Activated CD8-positive, alpha-beta memory T cell treated with anti-CD3 and anti-CD28 coated beads, Interleukin-2, amount 10 ng/mL, durations not matched to agents 7 days and 5 days (primary cell): ENCODE data around the gene ZNF549. TPM values are rescaled to one million over a fixed set of nuclear protein-coding genes. Genes with fewer than 3 reads are reported as not detected.

Experiments
- ATAC-seq: fragments of 150-1000 bp; cut with Tn5 transposase; one replicate; pipeline ENCODE4 v1.10.0; 2021; ENCODE audit warnings: moderate library complexity
- CTCF ChIA-PET: fragments of 350-600 bp; sonication (Branson Sonifier 250); formaldehyde crosslinking; loops from one replicate; lab custom pipeline; 2021; ENCODE audit warnings: antibody characterized with exemption; lab: Charles Lee
- DNase-seq: peaks from one replicate; pipeline ENCODE4 v3.0.0-alpha.2; 2020
- H3K27ac Mint-ChIP-seq: one replicate; pipeline ENCODE4 v1.8.0; 2021; ENCODE audit warnings: mild to moderate bottlenecking, mixed read lengths
- H3K27me3 Mint-ChIP-seq: one replicate; pipeline ENCODE4 v1.8.0; 2021; ENCODE audit warnings: mixed read lengths
- H3K36me3 Mint-ChIP-seq: one replicate; pipeline ENCODE4 v1.8.0; 2021; ENCODE audit warnings: mild to moderate bottlenecking, mixed read lengths
- H3K4me1 Mint-ChIP-seq: one replicate; pipeline ENCODE4 v1.8.0; 2021; ENCODE audit warnings: mixed read lengths
- H3K4me3 Mint-ChIP-seq: one replicate; pipeline ENCODE4 v1.8.0; 2021; ENCODE audit warnings: mild to moderate bottlenecking, moderate library complexity, mixed read lengths
- H3K9me3 Mint-ChIP-seq: one replicate; pipeline ENCODE4 v1.8.0; 2022; ENCODE audit warnings: low read depth, mixed read lengths
- total RNA-seq, 2 experiments: library from RNA; stranded (reverse); gene quantifications; one replicate each; pipeline ENCODE4 v1.2.3, GENCODE V29; 2021

The ZNF549 gene
- total RNA-seq, 2 experiments from 2014 or later, result 6.6 to 6.7 TPM

- peak within 1 kb of the TSS; percentile 87 for H3K4me3 Mint-ChIP-seq
- ATAC-seq, result peak; percentile 93
- no peaks in the 10 kb centered on the region for H3K27me3 Mint-ChIP-seq
- CTCF ChIA-PET, result interaction anchor here (1.7 kb wide), 1 partner anchor 194 kb away, joined by 4 read pairs; the partner anchor contains the start of gene ZNF548
- H3K4me1 Mint-ChIP-seq, result peaks cover 28% of the 10 kb centered on the region
- peaks cover 55% of the 10 kb centered on the region for H3K36me3 Mint-ChIP-seq
- H3K27ac Mint-ChIP-seq, result peak within 1 kb of the TSS; percentile 88
- peaks cover 33% of the 10 kb centered on the region for H3K9me3 Mint-ChIP-seq
- peak; percentile 96 for DNase-seq
Measured at GRCh38 chr19:57583521-57584416, 56.6 kb downstream of the ZNF549 start, which contains the start of gene ZIK1. TSS of gene ZIK1 (plus strand) at chr19:57584145. CDS start at chr19:57584357, 212 bp downstream.

GRCh38 chr19:57587529-57587928 is 60.4 kb downstream of the ZNF549 start:
- no peak overlapping the region for H3K4me3 Mint-ChIP-seq
- peaks cover 26% of the 10 kb centered on the region for H3K4me1 Mint-ChIP-seq
- peaks cover 78% of the 10 kb centered on the region for H3K36me3 Mint-ChIP-seq
- H3K27me3 Mint-ChIP-seq, result no peaks in the 10 kb centered on the region
- ATAC-seq (no peak), DNase-seq (no peak)
- CTCF ChIA-PET, result no interaction called here
- peaks cover 38% of the 10 kb centered on the region for H3K9me3 Mint-ChIP-seq
- H3K27ac Mint-ChIP-seq, result no peak overlapping the region

GRCh38 chr19:57599377-57599760 is 72.2 kb downstream of the ZNF549 start:
- Mint-ChIP-seq H3K27ac (peak overlapping the region; percentile 78), H3K9me3 (peaks cover 28% of the 10 kb centered on the region), H3K27me3 (no peaks in the 10 kb centered on the region), H3K4me1 (peaks cover 17% of the 10 kb centered on the region), H3K36me3 (peaks cover 39% of the 10 kb centered on the region), H3K4me3 (peak overlapping the region; percentile 80)
- DNase-seq (no peak), ATAC-seq (no peak)
- CTCF ChIA-PET, result no interaction called here

- Mint-ChIP-seq H3K4me3 (peak within 1 kb of the TSS; percentile 80), H3K9me3 (peaks cover 31% of the 10 kb centered on the region), H3K36me3 (peaks cover 42% of the 10 kb centered on the region), H3K4me1 (peaks cover 17% of the 10 kb centered on the region), H3K27ac (peak within 1 kb of the TSS; percentile 78), H3K27me3 (no peaks in the 10 kb centered on the region)
- DNase-seq (peak; percentile 94), ATAC-seq (peak; percentile 99)
- CTCF ChIA-PET, result interaction anchor here (1.2 to 1.4 kb wide), 3 partner anchors 14 to 82 kb away, joined by 3 to 5 read pairs (median 3); partner anchors contain the start of genes ZNF134, ZNF211 and ZNF551
Measured at GRCh38 chr19:57599761-57600383, 72.7 kb downstream of the ZNF549 start, which contains the start of gene ZNF530. TSS of gene ZNF530 (plus strand) at chr19:57599885. CDS start at chr19:57604346, 4,461 bp downstream.

- DNase-seq (no peak), ATAC-seq (no peak)
- H3K9me3 Mint-ChIP-seq, result peaks cover 42% of the 10 kb centered on the region
- H3K27ac Mint-ChIP-seq, result no peak overlapping the region
- CTCF ChIA-PET, result no interaction called here
- H3K4me1 Mint-ChIP-seq, result no peaks in the 10 kb centered on the region
- H3K4me3 Mint-ChIP-seq, result no peak overlapping the region
- H3K36me3 Mint-ChIP-seq, result peaks cover 77% of the 10 kb centered on the region
- no peaks in the 10 kb centered on the region for H3K27me3 Mint-ChIP-seq
Measured at GRCh38 chr19:57606931-57607330, 79.8 kb downstream of the ZNF549 start.

Other genes starting within 250 kb of the ZNF549 start
- 10 to 100 TPM; 55.2 to 67.2 TPM for gene ZNF460, start 246.9 kb upstream of the ZNF549 start, total RNA-seq
- gene ZNF543, start 206.9 kb upstream of the ZNF549 start, total RNA-seq, result 1 to 10 TPM; 8.8 to 9.4 TPM
- gene ZNF304, start 176.1 kb upstream of the ZNF549 start, total RNA-seq, result 10 to 100 TPM in 1 of 2 experiments, 1 to 10 TPM in 1; 9.3 to 10.2 TPM
- gene TRAPPC2B, start 163.8 kb upstream of the ZNF549 start, total RNA-seq, result 10 to 100 TPM in 1 of 2 experiments, 1 to 10 TPM in 1; 9.8 to 11.2 TPM
- gene ZNF547, start 163.8 kb upstream of the ZNF549 start, total RNA-seq, result 1 to 10 TPM; 3.5 to 4.4 TPM
- gene ZNF548, start 137.5 kb upstream of the ZNF549 start, total RNA-seq, result 10 to 100 TPM; 23.8 to 28.8 TPM
- 10 to 100 TPM; 14.3 to 14.6 TPM for gene ZNF17, start 116.2 kb upstream of the ZNF549 start, total RNA-seq
- 10 to 100 TPM; 13.1 to 13.3 TPM for gene ZNF749, start 92.0 kb upstream of the ZNF549 start, total RNA-seq
- under 1 TPM; 0.15 to 0.28 TPM for gene VN1R1, start 70.2 kb upstream of the ZNF549 start, total RNA-seq
- gene ZNF772, start 49.8 kb upstream of the ZNF549 start, total RNA-seq, result 1 to 10 TPM; 7.7 to 8.8 TPM
- gene ZNF419, start 39.6 kb upstream of the ZNF549 start, total RNA-seq, result 10 to 100 TPM; 10.1 to 10.5 TPM
- gene ZNF773, start 27.4 kb upstream of the ZNF549 start, total RNA-seq, result 1 to 10 TPM; 8.5 to 9.7 TPM
- gene ZNF550, start 32.5 kb downstream of the ZNF549 start, total RNA-seq, result 10 to 100 TPM; 13.7 to 14.2 TPM
- gene ZNF416, start 51.6 kb downstream of the ZNF549 start, total RNA-seq, result 1 to 10 TPM; 5.3 to 5.7 TPM
- 10 to 100 TPM; 10.6 to 11.5 TPM for gene ZIK1, start 56.8 kb downstream of the ZNF549 start, total RNA-seq
- 10 to 100 TPM; 10.6 to 12.4 TPM for gene ZNF530, start 72.5 kb downstream of the ZNF549 start, total RNA-seq
- gene ZNF134, start 86.9 kb downstream of the ZNF549 start, total RNA-seq, result 10 to 100 TPM; 17.8 to 19.0 TPM
- 10 to 100 TPM; 14.2 to 15.1 TPM for gene ZNF211, start 105.8 kb downstream of the ZNF549 start, total RNA-seq
- not detected for gene ZSCAN4, start 141.6 kb downstream of the ZNF549 start, total RNA-seq
- 10 to 100 TPM; 13.3 to 16.7 TPM for gene ZNF551, start 154.6 kb downstream of the ZNF549 start, total RNA-seq
- 1 to 10 TPM; 4.0 to 5.6 TPM for gene ZNF154, start 181.8 kb downstream of the ZNF549 start, total RNA-seq
- 10 to 100 TPM; 13.0 to 13.8 TPM for gene ZNF671, start 200.3 kb downstream of the ZNF549 start, total RNA-seq
- 10 to 100 TPM; 15.4 to 18.1 TPM for gene ZNF776, start 219.5 kb downstream of the ZNF549 start, total RNA-seq
- 10 to 100 TPM; 20.4 to 23.0 TPM for gene ZNF586, start 242.3 kb downstream of the ZNF549 start, total RNA-seq